Suprapubic skin (tissue), 4 donors: ENCODE measurements around the gene CCNQ. TPM values are rescaled to one million over a fixed set of nuclear protein-coding genes. Genes with fewer than 3 reads are reported as not detected.
A peak's percentile ranks its signal among the peaks of the same experiment; 100 is the strongest.

ENCODE experiments used
- DNase-seq, 2 donors: peaks; one replicate each; pipeline ENCODE4 v3.0.0-alpha.2; 2019; ENCODE audit warnings: low spot score in 2 of 2
- H3K27ac ChIP-seq: fragments of 200-600 bp; sonication (generic); one replicate; pipeline ENCODE4 v1.5.1; 2019
- H3K27me3 ChIP-seq: fragments of 200-600 bp; sonication (generic); one replicate; pipeline ENCODE4 v1.5.1; 2019
- H3K36me3 ChIP-seq: fragments of 200-600 bp; sonication (generic); one replicate; pipeline ENCODE4 v1.5.1; 2019
- H3K4me1 ChIP-seq: fragments of 200-600 bp; sonication (generic); one replicate; pipeline ENCODE4 v1.5.1; 2019
- H3K4me3 ChIP-seq: fragments of 200-600 bp; sonication (generic); one replicate; pipeline ENCODE4 v1.5.1; 2019; ENCODE audit warnings: mild to moderate bottlenecking
- H3K9me3 ChIP-seq: fragments of 200-600 bp; sonication (generic); one replicate; pipeline ENCODE4 v1.5.1; 2019
- CTCF ChIP-seq, 2 donors: fragments of 200-600 bp in 1 of 2; fragments of 450-650 bp in 1 of 2; sonication (generic) in 1 of 2; IDR thresholded peaks; one replicate each; pipeline ENCODE4 v1.5.1; 2016 to 2019; ENCODE audit warnings: antibody characterized with exemption in 2 of 2, mild to moderate bottlenecking in 1 of 2, moderate library complexity in 1 of 2
- EP300 ChIP-seq: sonication (generic); formaldehyde crosslinking; IDR thresholded peaks from one replicate; pipeline ENCODE4 v1.6.1; 2017; ENCODE audit warnings: antibody characterized with exemption
- POLR2A ChIP-seq, 2 donors: fragments of 450-650 bp; IDR thresholded peaks; one replicate each; pipeline ENCODE4 v1.6.1; 2017; ENCODE audit warnings: antibody characterized with exemption in 2 of 2, mild to moderate bottlenecking in 2 of 2, moderate library complexity in 2 of 2
- POLR2AphosphoS5 ChIP-seq, 3 donors: sonication (generic); formaldehyde crosslinking; IDR thresholded peaks; one replicate each; pipeline ENCODE4 v1.6.1; 2017; ENCODE audit warnings: antibody characterized with exemption in 3 of 3
- WGBS: methylation state at CpG from one replicate; pipeline ENCODE4 v1.1.5; 2018; 5-methylcytosine and 5-hydroxymethylcytosine counted together
- total RNA-seq, 4 donors: library from RNA; depleted of rRNA; stranded (reverse); fragments of >200 nt; gene quantifications; one replicate each; pipeline ENCODE4 v1.1.0, GENCODE V29; 2016

The CCNQ gene
- total RNA-seq, 4 donors from 2014 or later = 16.4 to 33.2 (median 29.3) TPM

- H3K4me1 ChIP-seq = peaks cover 22% of the 10 kb centered on the region
- H3K4me3 ChIP-seq = peak overlapping the region; percentile 34
- no peaks in the 10 kb centered on the region for H3K36me3 ChIP-seq
- H3K27ac ChIP-seq = no peak overlapping the region
- H3K9me3 ChIP-seq = no peaks in the 10 kb centered on the region
- no peak for DNase-seq
- WGBS = 29% methylated on average over 8 of the region's 8 CpGs
- TF ChIP-seq CTCF (IDR thresholded peaks at IDR 0.05) (no peak), EP300 (no peak), POLR2A (IDR thresholded peaks at IDR 0.05) (no peak), POLR2AphosphoS5 (IDR thresholded peaks at IDR 0.05) (no peak)
- peaks cover 64% of the 10 kb centered on the region for H3K27me3 ChIP-seq
These were observed 42.7 kb upstream of the CCNQ start for GRCh38 chrX:153641627-153642026.

GRCh38 chrX:153640736-153641575, 42.0 kb upstream of the CCNQ start:
- Histone ChIP-seq H3K4me1 (peaks cover 22% of the 10 kb centered on the region), H3K36me3 (no peaks in the 10 kb centered on the region), H3K27me3 (peaks cover 57% of the 10 kb centered on the region), H3K9me3 (no peaks in the 10 kb centered on the region), H3K4me3 (no peak overlapping the region), H3K27ac (no peak overlapping the region)
- no peak for TF ChIP-seq CTCF (IDR thresholded peaks at IDR 0.05)
- TF ChIP-seq EP300 = no peak
- TF ChIP-seq POLR2AphosphoS5 (IDR thresholded peaks at IDR 0.05) = no peak
- TF ChIP-seq POLR2A (IDR thresholded peaks at IDR 0.05) = no peak
- WGBS = 59% methylated on average over 5 of the region's 26 CpGs
- no peak for DNase-seq

GRCh38 chrX:153640045-153640686, 41.2 kb upstream of the CCNQ start:
- WGBS = 94% methylated on average over 9 of the region's 23 CpGs
- H3K27me3 ChIP-seq = peaks cover 49% of the 10 kb centered on the region

GRCh38 chrX:153639177-153640044, 40.5 kb upstream of the CCNQ start:
- no peak overlapping the region for H3K4me3 ChIP-seq
- H3K36me3 ChIP-seq = no peaks in the 10 kb centered on the region
- no peak for TF ChIP-seq POLR2A (IDR thresholded peaks at IDR 0.05)
- TF ChIP-seq CTCF (IDR thresholded peaks at IDR 0.05) = no peak
- TF ChIP-seq EP300 = no peak
- no peak for TF ChIP-seq POLR2AphosphoS5 (IDR thresholded peaks at IDR 0.05)
- DNase-seq = no peak
- peaks cover 42% of the 10 kb centered on the region for H3K27me3 ChIP-seq
- H3K4me1 ChIP-seq = peaks cover 20% of the 10 kb centered on the region
- WGBS = 71% methylated on average over 15 of the region's 28 CpGs
- H3K27ac ChIP-seq = no peak overlapping the region
- no peaks in the 10 kb centered on the region for H3K9me3 ChIP-seq

More at GRCh38 chrX:153640045-153640686, 41.2 kb upstream of the CCNQ start:
- Histone ChIP-seq H3K27ac (no peak overlapping the region), H3K36me3 (no peaks in the 10 kb centered on the region), H3K4me1 (peaks cover 22% of the 10 kb centered on the region), H3K4me3 (no peak overlapping the region), H3K9me3 (no peaks in the 10 kb centered on the region)
- no peak for TF ChIP-seq CTCF (IDR thresholded peaks at IDR 0.05)
- no peak for TF ChIP-seq POLR2AphosphoS5 (IDR thresholded peaks at IDR 0.05)
- TF ChIP-seq POLR2A (IDR thresholded peaks at IDR 0.05) = no peak
- DNase-seq = peak in 1 of 2 donors; percentile 56
